ENCODE measurements around the gene LHFPL3.
"Not testable (repeated sequence)": the region's sequence is repeated elsewhere in the genome, so short reads cannot be mapped to it uniquely, and the experiment has no call there.

LHFPL3 gene

DNA sequence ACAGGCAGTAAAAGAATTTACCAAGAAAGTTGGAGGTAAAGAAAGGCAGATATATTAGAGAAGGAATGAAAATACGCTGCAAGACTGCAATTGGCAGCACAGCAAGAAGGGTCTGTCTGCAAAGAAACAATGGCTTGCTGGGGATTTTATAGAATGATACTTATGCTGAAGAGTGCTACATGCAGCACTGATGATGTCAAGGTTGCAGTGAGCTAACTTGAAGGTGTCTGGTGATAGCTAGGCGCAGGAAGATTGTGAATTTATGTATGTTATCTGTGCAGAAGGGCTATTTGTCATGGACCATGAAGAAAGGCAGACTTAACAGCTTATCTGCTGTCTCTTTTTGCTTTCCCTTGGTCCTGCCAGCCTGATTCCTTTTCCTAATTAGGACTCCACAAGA, 366.3 kb downstream of the LHFPL3 start:
- no peak for DNase-seq (ENCODE audit: low read depth in 3 of 3)

DNA sequence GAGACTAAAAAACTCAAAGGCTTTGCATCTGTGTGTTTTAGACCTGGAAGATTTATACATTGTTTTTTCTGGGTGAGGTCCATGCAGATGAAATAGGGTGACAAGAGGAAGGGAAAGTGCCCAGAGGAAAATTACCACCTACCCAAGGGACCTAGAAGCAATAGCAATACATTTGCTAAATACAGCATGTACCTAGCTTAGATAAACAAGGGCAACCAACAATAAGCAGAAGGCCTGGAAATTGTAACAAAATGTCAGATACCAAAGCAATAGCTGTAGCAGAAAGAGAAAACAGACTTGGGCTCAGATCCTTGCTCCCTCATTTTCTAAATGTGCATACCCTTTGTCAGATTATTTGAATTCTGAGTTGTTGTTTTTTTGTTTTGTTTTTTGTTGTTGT, 367.2 kb downstream of the LHFPL3 start:
- DNase-seq (ENCODE audit: low read depth in 3 of 3): no peak

DNA sequence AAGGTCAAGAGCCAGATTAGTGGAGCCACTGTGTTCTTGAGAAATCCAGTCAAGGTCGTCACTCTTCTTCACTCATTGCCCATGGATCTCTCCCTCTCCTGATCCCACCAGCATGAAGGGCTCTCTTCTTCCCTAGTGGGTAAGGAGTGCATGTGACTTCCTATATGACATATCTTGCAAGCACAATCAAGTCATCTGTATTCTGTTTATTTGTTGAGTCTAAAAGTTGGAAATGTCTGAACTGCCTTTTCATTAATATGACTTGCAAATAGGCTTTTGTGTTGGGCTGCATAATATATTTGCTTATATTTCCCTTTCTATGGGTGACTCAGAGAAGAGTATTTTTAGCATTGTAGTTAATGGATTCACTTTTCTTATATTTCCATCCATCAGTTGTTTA, 371.9 kb downstream of the LHFPL3 start:
- DNase-seq (ENCODE audit: low read depth in 3 of 3): no peak

DNA sequence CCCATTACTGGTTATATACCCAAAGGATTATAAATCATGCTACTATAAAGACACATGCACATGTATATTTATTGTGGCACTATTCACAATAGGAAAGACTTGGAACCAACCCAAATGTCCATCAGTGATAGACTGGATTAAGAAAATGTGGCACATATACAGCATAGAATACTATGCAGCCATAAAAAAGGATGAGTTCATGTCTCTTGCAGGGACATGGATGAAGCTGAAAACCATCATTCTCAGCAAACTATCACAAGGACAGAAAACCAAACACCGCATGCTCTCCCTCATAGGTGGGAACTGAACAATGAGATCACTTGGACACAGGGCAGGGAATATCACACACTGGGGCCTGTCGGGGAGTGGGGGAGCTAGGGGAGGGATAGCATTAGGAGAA, 392.6 kb downstream of the LHFPL3 start:
- DNase-seq (ENCODE audit: low read depth in 3 of 3): not testable (repeated sequence)

DNA sequence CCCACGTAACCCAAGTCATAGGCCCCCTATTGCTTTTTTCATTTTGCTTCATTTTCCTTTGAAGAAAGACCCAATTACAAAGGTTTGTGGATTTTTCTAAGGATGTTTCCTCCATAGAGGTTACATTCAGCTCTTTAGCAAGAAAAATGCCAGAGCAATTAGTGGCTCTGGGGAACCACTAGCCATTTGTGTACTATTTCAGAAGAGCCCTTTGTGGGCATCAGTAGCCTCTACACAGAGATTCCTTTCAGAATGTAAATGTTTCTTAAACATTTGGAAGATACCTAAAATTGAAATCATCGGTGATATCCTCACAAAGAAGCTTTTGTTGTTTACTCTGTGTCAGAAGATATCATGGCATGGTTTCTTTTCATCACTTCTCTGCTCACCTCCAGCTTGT, 394.6 kb downstream of the LHFPL3 start:
- no peak for DNase-seq (ENCODE audit: low read depth in 3 of 3)

DNA sequence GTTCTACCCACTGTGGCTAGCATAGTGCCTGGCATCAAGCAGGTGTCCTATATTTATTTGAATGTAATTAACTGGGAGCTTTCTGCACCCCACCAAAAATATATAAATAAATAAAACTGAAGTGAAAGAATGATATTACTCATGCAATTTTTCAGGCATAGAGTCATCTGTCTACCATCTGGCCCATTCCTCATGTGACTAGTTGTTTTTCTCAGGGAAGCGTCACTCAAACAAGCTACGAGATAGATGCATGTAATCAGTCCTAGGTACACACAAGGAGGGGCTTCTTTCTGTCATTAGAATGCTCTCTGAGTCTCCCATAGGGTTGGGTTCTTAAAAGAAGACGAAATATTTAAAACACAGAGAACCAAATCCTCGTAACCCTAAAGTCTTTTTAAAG, 430.1 kb downstream of the LHFPL3 start:
- no peak for DNase-seq (ENCODE audit: low read depth in 3 of 3)

DNA sequence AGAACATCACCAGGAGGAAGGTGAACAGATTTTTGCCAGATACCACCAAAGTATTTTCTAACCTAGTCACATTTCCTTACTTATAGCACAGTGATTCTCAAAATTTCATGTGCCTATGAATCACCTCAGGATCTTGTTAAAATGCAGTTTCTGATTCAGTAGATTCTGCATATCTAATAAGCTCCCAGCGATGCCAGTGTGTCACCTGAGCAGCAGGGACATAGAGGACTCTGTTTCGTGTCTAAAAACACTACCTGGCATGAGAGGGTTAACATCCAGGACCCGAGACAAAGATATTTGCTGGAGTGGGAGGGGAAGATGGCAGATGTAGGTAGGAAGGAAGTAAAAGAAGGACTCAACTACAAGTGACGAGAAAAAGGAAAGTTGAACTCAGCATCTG, 433.5 kb downstream of the LHFPL3 start:
- DNase-seq (ENCODE audit: low read depth in 3 of 3): no peak

DNA sequence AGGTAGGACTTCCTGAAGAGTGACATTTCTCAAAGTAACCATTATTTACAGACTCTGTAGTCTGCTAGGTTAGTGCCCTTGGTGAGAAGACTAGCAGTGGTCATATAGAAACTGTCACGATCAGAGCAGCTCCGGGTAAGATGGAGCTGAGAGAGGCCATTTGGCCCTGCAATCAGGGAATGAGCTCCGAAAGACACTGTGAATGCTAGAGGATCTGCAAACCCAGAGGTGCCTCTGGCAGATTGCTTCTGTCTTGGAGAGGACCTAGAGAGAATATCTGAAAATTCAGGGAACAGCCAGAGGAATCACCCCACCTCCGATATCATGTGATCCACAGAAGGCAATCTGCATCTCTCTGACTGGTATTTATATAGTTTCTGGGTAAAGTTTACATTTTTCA, 438.7 kb downstream of the LHFPL3 start:
- no peak for DNase-seq (ENCODE audit: low read depth in 3 of 3)

DNA sequence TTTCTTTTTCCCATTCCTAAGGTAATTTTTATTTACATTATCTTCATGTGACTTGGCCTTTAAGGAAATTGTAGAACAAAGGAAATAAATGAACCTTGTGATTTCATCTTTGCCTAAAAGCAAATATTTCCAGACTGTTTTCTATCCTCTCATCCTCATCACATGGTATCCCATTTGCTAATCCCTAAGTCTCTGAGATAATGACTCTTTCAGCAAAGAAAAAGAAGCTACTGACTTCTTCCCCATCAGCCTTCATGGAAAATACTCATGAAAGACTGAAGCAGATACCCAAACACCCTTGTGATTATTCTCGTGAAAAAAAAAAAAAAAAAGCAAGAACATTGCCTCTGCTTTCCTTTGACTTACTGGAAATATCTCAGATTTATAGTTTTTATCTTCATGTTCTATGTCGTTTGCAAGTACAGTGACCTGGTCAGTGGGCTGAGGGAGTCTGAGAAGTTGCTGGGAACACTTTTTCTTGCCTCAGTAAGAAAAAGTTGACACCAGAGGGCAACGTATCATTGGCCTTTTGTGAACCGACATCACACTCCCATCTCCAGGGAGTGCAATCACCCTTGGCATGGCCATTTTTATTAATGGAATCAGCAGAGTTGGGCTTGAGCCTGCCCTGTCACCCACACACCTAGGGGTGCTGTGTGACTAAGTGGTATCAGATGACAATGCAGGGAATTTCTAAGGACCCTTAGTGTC, 439.6 kb downstream of the LHFPL3 start:
- DNase-seq (ENCODE audit: low read depth in 3 of 3): no peak

DNA sequence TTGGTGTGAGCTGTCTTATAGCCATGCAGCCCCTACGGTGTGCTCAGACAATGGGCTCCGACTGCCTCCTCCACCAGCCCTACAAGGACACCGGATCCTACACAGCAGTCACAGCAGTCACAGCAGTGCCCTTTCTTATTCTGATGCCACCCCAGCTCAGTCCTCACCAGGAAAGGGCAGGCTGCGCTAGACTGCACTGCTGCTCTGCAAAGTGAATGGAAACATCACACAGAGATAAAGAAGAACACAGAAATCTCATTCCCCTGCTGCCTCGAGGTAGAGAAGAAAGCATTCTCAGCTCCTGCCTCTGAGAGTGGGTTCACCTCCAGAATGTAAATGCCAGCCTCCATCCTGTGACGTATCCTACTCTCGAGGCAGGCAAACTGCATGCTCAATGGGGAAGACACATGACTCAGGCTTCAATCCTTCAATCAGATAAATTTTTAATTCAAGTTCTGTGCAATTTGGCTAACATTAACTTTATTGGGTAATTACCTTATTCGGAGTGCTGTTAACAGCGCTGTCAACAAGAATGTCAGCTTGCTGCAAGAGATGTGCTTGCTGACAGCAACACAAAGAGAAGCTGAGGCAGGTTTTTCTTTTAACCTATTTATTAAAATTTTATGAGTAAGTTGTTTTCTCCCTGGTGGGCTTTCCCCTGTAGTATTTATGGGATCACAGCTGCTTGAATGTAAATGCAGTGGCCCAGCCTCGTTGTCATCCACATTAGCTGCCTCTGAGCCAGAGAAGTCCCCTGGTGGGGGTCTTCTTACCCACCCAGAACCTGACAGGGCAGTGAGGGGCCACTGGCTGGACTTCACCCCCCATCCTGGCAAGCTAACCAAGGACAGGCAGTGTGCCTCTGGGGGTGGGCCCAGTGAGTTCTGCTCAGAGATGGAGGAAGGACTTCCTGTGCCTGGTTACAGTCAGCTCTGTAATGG, 444.3 kb downstream of the LHFPL3 start:
- no peak for DNase-seq (ENCODE audit: low read depth in 3 of 3)

DNA sequence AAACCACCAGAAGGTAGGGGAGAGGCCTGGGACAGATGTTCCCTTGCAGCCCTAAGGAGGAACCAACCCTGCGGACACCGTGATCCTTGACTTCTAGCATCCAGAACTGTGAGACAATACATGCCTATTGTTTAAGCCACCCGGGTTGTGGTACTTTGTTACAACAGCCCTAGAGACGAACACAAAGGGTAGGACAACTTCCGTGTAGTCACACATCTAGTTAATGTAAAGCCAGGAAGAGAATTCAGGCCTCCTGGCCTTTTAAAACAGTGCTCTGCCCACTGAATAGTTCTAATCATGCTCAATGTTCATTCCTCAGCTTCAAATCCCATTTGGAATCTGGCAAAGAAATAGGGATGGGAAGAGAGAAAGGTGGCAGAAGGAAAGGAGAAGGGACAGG, 445.4 kb downstream of the LHFPL3 start:
- DNase-seq (ENCODE audit: low read depth in 3 of 3): no peak

DNA sequence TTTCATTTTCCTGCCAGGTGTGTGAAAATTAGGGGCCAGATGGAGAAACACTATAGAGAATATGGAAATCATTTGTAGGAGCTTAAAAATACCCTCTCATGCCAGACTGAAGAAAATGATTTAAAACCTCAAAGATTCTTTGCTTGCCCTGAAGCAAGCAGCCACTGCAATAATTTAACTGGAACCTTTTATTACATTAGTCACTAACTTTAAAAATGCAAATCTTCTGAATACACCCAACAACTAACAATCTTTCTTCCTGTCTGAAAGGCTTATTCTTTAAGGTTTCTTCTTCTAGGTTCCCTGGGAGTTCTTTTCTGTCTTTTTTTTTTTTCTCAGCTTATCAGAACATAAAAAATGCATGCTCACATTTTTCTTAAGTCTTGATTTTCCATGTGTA, 447.1 kb downstream of the LHFPL3 start:
- no peak for DNase-seq (ENCODE audit: low read depth in 3 of 3)

DNA sequence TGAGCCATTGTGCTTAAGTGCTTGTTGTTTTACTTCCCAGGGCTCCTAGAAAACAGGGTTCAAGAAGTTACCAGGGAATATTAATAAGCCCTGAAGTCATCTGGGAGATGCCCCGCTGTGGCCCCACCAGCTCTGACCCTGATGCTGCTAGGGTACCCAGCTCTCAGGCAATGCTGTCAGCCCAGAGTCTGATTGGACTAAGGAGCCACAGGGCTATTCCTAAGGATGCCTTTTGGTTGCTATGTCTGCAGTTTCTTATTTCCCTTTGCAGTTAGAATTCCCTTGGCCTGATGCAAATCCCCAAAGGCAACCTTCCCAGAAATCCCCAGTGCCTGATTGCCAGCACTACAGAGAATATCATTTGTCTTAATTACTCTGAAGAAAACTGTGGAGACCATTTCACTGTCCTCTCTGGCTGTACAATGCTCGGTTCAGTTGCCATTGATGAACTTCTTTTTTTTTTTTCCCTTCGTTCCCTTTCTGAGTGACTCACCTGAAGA, 448.9 kb downstream of the LHFPL3 start:
- DNase-seq (ENCODE audit: low read depth in 3 of 3): no peak

DNA sequence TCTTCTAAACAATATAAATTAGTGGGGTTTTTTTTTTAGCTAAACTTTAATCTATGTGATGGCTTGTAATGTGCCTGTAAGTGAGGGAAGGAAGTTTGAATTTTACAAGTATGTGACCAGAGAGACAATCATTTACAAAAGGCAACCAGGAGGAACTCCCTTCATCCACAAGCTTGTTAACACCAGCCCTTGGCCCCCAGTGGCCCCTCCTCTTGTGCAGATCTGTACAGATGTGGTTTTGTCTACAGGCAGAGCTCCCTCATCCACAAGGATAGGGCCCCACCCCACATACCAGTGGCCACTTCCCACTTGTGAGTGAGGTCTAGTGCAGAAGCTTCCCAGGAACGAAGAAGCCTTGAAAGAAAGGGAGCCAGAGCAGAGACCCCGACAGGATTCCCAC, 451.5 kb downstream of the LHFPL3 start:
- DNase-seq (ENCODE audit: low read depth in 3 of 3): no peak

DNA sequence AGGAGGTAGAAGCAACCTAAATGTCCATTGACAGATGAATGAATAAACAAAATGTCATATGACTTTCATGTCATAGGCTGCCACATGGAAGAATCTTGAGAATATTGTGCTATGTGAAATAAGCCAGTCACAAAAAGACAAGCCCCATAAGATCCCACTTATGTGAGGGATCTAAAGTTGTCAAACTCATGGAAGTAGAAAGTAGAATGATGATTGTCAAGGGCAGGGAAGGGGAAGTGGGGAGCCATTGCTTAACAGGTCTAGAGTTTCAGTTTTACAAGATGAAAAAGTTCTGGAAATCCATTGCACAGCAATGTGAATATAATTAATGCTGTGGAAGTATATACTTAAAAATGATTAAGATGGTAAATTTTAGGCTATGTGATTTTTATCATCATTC, 456.3 kb downstream of the LHFPL3 start:
- no peak for DNase-seq (ENCODE audit: low read depth in 3 of 3)

DNA sequence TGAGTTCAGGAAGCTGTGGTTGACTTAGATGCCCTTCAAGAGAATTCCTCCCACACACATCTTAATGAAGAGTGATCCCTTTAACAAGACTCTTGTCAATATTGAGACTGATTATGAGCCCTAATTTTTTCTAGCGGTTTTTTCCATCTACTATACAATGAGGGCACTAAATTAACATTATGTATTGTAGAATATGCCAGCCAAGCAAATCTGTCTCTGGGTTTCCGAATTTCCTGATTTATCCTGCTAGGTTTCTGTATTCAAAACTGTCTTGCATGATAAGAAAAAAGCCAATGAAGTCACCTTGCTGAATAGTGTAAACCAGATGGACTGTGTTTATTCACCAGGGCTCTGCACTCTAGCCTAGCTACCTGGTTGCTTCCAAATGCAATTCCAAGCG, 461.4 kb downstream of the LHFPL3 start:
- no peak for DNase-seq (ENCODE audit: low read depth in 3 of 3)

DNA sequence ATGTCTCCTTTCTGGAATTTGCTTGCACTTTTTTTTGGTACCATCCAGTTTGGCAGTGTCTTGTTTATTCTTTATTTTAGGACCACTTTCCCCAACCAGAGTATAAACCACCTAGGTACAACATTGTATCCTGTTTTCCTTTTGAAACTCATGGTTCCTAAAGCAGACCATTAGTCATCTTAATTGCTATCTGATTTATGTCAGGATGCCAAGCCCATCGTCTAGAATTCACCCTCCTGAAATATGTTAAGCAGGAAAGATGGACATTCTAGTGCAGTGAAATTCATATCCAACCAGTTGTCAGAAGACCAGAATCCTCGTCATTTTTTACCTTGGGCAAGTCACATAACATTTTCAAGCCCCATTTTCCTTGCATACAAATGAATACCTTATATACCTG, 462.0 kb downstream of the LHFPL3 start:
- DNase-seq (ENCODE audit: low read depth in 3 of 3): no peak

DNA sequence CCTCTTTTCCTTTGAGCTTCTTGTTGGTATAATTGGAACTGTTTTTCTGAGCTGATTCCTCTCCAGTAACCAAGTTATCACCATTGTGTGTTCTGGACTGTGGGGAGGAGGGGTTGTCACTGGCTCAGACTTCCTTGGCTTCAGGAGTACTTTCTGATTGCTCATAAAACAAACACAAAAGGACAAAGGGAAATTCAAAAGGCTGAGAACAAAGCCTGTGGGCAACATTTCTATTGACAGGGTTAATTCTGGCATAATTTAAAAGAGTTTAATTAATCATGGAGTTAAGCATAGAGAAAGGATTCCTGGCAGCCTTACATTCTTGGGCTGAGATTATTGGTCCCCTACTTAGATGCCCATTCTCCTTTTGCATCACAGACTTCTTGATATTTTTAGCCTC, 462.7 kb downstream of the LHFPL3 start:
- DNase-seq (ENCODE audit: low read depth in 3 of 3): no peak

DNA sequence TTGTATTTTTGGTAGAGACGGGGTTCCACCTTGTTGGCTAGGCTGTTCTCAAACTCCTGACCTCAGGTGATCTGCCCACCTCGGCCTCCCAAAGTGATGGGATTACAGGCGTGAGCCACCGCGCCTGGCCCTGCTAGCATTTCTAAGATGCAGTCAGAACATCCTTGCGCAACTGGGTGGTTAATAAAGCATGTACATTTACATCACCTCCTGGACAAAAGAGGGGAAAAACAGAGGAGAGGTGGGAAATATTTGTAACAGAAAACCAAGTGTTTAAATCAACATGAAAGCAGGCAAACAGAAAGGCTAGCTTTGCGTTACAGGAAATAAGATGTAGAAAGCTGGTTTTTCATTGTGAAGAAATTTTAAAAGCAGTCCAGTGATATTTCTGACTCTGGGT, 464.7 kb downstream of the LHFPL3 start:
- DNase-seq (ENCODE audit: low read depth in 3 of 3): no peak

DNA sequence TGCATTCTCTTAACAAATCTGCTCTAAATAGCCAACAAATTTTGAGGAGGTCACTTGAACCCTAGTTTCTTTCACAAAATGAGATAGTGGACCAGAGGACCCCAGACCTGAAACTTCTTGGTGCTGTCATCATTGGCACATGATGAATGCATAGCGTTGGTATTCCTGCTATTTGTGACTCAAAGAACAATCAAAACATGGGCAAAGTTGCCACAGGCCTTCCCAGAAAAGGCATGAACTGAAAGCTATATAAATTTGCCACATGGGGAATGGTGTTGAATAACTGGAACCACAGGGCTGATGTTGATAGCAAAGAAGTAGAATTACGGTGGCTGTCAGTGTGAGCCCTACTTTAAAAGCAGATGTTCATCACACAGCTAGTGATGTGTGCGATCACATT, 465.8 kb downstream of the LHFPL3 start:
- no peak for DNase-seq (ENCODE audit: low read depth in 3 of 3)

DNA sequence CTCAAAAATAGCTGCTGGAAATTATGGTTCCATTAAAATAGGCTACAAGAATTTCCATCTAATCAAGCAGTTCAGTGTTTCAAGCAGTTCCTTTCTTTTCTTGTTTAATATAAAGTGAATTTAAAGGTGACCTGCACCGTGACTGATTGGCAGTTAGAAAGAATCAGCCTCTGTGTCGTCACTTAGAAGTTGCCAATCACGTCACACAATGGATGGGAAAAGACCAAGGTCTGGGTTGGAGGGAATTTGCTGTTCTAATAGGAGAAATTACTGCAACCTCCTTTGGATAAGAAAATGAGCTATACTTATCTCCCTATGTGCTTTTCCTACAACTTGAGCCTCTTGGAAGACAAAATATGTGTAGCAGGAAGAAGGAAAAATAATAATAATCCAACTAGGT, 466.2 kb downstream of the LHFPL3 start:
- no peak for DNase-seq (ENCODE audit: low read depth in 3 of 3)

DNA sequence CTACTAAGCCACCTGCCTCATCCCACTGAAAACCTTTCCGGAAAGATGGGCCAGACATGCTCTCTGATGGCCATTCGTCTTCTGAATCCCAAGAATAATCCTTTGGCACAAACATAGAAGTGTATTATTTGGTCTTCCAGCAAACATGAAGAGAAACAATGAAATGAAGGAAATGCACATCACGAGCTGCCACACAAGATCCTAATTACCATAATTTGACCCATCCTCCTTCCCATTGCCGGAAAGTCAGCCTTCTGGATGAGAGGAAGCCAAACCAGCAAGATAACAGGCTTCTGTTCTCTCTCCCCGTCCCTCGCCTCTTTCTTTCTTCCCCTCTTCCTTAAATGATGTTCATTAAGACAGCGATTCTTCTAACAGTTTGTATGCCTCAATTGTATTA, 466.7 kb downstream of the LHFPL3 start:
- DNase-seq (ENCODE audit: low read depth in 3 of 3): no peak
